NT2/D1 (cell line): ENCODE data around the gene TRIM71.
"Not testable (repeated sequence)": the region's sequence is repeated elsewhere in the genome, so short reads cannot be mapped to it uniquely, and the experiment has no call there.

ENCODE experiments used
- DNase-seq: peaks from one replicate; pipeline ENCODE4 v3.0.0-alpha.2; 2011; ENCODE audit warnings: low read depth, low spot score
- H3K27me3 ChIP-seq: 2 replicates; pipeline ENCODE4 v1.6.0; 2011; ENCODE audit warnings: mild to moderate bottlenecking; ENCODE audit not compliant: insufficient read length, insufficient read depth
- H3K36me3 ChIP-seq: 2 replicates; pipeline ENCODE4 v1.6.1; 2011; ENCODE audit warnings: mild to moderate bottlenecking, low read length, mixed read lengths; ENCODE audit not compliant: insufficient read depth, insufficient read length
- H3K4me1 ChIP-seq: 2 replicates; pipeline ENCODE4 v1.5.1; 2011; ENCODE audit not compliant: insufficient read depth, insufficient read length
- H3K4me3 ChIP-seq: 2 replicates; pipeline ENCODE4 v1.5.1; 2011; ENCODE audit warnings: low read depth; ENCODE audit not compliant: insufficient read length
- H3K9ac ChIP-seq: 2 replicates; pipeline ENCODE4 v1.6.0; 2011; ENCODE audit warnings: low read depth; ENCODE audit not compliant: insufficient read length
- H3K9me3 ChIP-seq: 2 replicates; pipeline ENCODE4 v1.5.1; 2011; ENCODE audit warnings: mild to moderate bottlenecking, low read length; ENCODE audit not compliant: insufficient read depth
- SUZ12 ChIP-seq: IDR thresholded peaks from 2 replicates; pipeline ENCODE4 v1.6.1; 2011; ENCODE audit not compliant: insufficient read length, insufficient read depth; ENCODE audit errors: extremely low read depth
- YY1 ChIP-seq: IDR thresholded peaks from 2 replicates; pipeline ENCODE4 v1.6.1; 2011; ENCODE audit not compliant: insufficient read length, insufficient read depth
- ZNF274 ChIP-seq: IDR thresholded peaks from 2 replicates; pipeline ENCODE4 v1.6.1; 2011; ENCODE audit warnings: mild to moderate bottlenecking, low read depth, low read length

TRIM71 gene

GRCh38 chr3:32910954-32911353, 93.2 kb downstream of the TRIM71 start:
- no peak for DNase-seq
- H3K36me3 ChIP-seq: no peaks in the 10 kb centered on the region
- H3K4me1 ChIP-seq: no peaks in the 10 kb centered on the region
- no peaks in the 10 kb centered on the region for H3K27me3 ChIP-seq
- H3K9ac ChIP-seq: no peak overlapping the region
- H3K4me3 ChIP-seq: no peak overlapping the region
- TF ChIP-seq YY1 (no peak), SUZ12 (no peak), ZNF274 (no peak)
- no peaks in the 10 kb centered on the region for H3K9me3 ChIP-seq

GRCh38 chr3:32912046-32912445, 94.2 kb downstream of the TRIM71 start:
- Histone ChIP-seq H3K4me3 (no peak overlapping the region), H3K4me1 (no peaks in the 10 kb centered on the region), H3K9me3 (peaks cover 5% of the 10 kb centered on the region), H3K9ac (no peak overlapping the region), H3K36me3 (no peaks in the 10 kb centered on the region), H3K27me3 (no peaks in the 10 kb centered on the region)
- no peak for TF ChIP-seq SUZ12
- TF ChIP-seq ZNF274: no peak
- no peak for TF ChIP-seq YY1
- no peak for DNase-seq

- Histone ChIP-seq H3K4me3 (no peak overlapping the region), H3K27me3 (no peaks in the 10 kb centered on the region), H3K4me1 (no peaks in the 10 kb centered on the region), H3K9ac (no peak overlapping the region), H3K36me3 (no peaks in the 10 kb centered on the region), H3K9me3 (peaks cover 11% of the 10 kb centered on the region)
- no peak for TF ChIP-seq ZNF274
- no peak for TF ChIP-seq YY1
- TF ChIP-seq SUZ12: no peak
- no peak for DNase-seq
Measured at GRCh38 chr3:32913790-32914446, 96.1 kb downstream of the TRIM71 start.

DNA sequence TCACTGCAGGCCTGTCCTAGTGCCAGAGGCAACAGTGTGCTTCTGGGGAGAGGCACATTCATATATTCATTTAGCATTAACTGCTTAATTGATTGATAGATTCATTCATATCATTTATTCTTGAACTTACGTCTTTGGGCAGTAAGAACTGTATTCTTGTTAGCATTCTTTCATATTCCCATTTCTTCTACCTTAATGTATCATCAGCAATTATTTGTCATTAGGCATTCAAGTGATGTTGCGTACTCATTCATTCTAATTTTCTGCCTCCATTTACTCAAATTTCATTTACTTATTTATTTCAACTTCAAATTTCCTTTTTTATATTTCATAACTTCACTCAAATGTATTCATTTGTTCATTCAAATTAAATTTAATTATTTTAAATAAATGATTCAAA, 102.1 kb downstream of the TRIM71 start:
- Histone ChIP-seq H3K36me3 (no peaks in the 10 kb centered on the region), H3K4me3 (no peak overlapping the region), H3K27me3 (no peaks in the 10 kb centered on the region), H3K9ac (no peak overlapping the region), H3K9me3 (peaks cover 11% of the 10 kb centered on the region), H3K4me1 (no peaks in the 10 kb centered on the region)
- no peak for DNase-seq
- no peak for TF ChIP-seq SUZ12
- TF ChIP-seq YY1: no peak
- TF ChIP-seq ZNF274: no peak

- no peaks in the 10 kb centered on the region for H3K27me3 ChIP-seq
- H3K4me3 ChIP-seq: no peak overlapping the region
- no peaks in the 10 kb centered on the region for H3K4me1 ChIP-seq
- TF ChIP-seq YY1 (no peak), SUZ12 (no peak), ZNF274 (no peak)
- DNase-seq: no peak
- peaks cover 5% of the 10 kb centered on the region for H3K9me3 ChIP-seq
- no peak overlapping the region for H3K9ac ChIP-seq
- no peaks in the 10 kb centered on the region for H3K36me3 ChIP-seq
Measured at GRCh38 chr3:32922078-32922477, 104.3 kb downstream of the TRIM71 start.

GRCh38 chr3:32930161-32930560, 112.4 kb downstream of the TRIM71 start:
- Histone ChIP-seq H3K9ac (no peak overlapping the region), H3K36me3 (no peaks in the 10 kb centered on the region), H3K9me3 (peaks cover 29% of the 10 kb centered on the region; the same call in 1 of the 2 replicates), H3K4me1 (peaks cover 2% of the 10 kb centered on the region), H3K27me3 (no peaks in the 10 kb centered on the region), H3K4me3 (no peak overlapping the region)
- no peak for DNase-seq
- no peak for TF ChIP-seq YY1
- TF ChIP-seq ZNF274: no peak
- no peak for TF ChIP-seq SUZ12

DNA sequence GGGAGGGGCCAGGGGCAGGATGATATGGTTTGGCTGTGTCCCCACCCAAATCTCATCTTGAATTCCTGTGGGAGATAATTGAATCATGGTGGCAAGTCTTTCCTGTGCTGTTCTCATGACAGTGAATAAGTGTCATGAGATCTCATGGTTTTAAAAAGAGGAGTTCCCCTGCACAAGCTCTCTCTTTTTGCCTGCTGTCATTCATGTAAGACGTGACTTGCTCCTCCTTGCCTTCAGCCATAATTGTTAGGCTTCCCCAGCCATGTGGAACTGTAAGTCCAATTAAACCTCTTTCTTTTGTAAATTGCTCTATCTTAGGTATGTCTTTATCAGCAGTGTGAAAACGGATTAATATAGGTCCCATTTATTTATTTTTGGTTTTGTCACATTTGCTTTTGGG, 113.5 kb downstream of the TRIM71 start:
- not testable (repeated sequence) for H3K4me3 ChIP-seq, H3K36me3 ChIP-seq, H3K4me1 ChIP-seq, H3K9ac ChIP-seq, DNase-seq, H3K27me3 ChIP-seq
- H3K9me3 ChIP-seq: peaks cover 29% of the 10 kb centered on the region; the same call in 1 of the 2 replicates

GRCh38 chr3:32934150-32934742, 116.4 kb downstream of the TRIM71 start:
- H3K9ac ChIP-seq: no peak overlapping the region
- TF ChIP-seq SUZ12: no peak
- no peak for TF ChIP-seq ZNF274
- no peak for TF ChIP-seq YY1
- peaks cover 15% of the 10 kb centered on the region; the same call in 1 of the 2 replicates for H3K9me3 ChIP-seq
- no peaks in the 10 kb centered on the region for H3K27me3 ChIP-seq
- H3K4me1 ChIP-seq: peaks cover 2% of the 10 kb centered on the region
- DNase-seq: peak; percentile 13
- no peak overlapping the region for H3K4me3 ChIP-seq
- no peaks in the 10 kb centered on the region for H3K36me3 ChIP-seq
